GM04503 (cell line): ENCODE results near the gene ICE2.
A peak's percentile ranks its signal among the peaks of the same experiment; 100 is the strongest.

Source experiments
- DNase-seq: peaks from one replicate; pipeline ENCODE4 v3.0.0-alpha.2; 2012; ENCODE audit warnings: low read depth

ICE2 gene, protein sequence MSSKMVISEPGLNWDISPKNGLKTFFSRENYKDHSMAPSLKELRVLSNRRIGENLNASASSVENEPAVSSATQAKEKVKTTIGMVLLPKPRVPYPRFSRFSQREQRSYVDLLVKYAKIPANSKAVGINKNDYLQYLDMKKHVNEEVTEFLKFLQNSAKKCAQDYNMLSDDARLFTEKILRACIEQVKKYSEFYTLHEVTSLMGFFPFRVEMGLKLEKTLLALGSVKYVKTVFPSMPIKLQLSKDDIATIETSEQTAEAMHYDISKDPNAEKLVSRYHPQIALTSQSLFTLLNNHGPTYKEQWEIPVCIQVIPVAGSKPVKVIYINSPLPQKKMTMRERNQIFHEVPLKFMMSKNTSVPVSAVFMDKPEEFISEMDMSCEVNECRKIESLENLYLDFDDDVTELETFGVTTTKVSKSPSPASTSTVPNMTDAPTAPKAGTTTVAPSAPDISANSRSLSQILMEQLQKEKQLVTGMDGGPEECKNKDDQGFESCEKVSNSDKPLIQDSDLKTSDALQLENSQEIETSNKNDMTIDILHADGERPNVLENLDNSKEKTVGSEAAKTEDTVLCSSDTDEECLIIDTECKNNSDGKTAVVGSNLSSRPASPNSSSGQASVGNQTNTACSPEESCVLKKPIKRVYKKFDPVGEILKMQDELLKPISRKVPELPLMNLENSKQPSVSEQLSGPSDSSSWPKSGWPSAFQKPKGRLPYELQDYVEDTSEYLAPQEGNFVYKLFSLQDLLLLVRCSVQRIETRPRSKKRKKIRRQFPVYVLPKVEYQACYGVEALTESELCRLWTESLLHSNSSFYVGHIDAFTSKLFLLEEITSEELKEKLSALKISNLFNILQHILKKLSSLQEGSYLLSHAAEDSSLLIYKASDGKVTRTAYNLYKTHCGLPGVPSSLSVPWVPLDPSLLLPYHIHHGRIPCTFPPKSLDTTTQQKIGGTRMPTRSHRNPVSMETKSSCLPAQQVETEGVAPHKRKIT

DNA sequence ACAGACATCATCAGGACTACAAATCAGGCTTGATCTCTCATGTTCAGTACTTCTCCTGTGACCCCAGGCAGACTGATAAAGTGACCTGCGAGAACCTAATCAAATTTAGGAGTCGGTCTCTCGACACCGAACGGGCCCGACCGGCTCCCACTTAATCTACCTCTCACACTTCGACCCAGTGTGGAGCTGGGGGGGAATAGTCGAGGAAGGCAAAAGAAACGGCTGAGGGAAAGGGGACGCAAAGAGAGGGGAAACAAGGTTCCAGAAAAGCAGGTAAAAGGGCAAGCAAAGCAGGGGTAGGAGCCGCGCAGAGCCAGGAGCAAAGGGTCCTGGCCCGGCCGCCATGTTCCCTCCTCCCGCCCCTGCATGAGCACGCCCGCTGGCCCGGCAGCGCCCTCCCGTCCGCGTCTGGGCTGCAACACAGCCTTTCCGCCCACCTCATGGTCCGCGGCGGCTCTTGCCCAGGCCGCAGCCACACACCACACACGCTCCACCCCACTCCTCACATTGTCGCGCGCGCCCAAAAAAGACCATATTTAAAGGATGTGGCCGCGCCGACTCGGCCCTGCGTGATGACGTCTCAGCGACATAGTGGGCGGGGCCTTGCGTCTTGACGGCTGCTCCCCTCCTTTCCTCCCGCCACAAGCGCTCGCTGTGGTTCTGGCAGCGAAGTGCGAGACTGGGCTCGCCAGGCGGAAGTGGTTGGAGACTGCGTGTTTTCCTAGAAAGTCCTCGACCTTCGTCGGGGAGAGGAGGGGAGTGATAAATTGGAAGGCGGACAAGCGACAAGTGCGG lies at the start of gene ICE2:
Gene ICE2 (minus strand): TSS at position 577 of the 795 bp plus-strand sequence. CDS start 1,165 bp downstream, outside the sequence.
- DNase-seq = peak; percentile 65

DNA sequence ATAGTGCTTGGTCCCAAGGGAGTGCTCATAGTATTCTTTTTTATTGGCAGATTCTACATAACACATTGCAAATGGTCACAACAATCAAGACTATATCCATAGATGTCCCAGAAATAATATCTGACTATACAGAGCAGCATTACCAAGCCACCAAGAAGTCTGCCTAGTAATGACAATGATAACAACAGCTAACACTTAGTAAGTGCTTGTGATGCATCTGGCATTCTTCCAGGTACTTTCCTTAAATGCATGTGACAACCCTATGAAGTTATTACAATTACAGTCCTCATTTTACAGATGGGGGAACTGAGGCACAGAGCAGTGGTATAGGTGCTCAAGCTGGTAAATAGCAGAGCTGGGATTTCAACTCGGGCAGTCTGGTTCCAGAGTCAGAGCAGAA lies 49.6 kb upstream of the ICE2 start:
- DNase-seq = no peak

DNA sequence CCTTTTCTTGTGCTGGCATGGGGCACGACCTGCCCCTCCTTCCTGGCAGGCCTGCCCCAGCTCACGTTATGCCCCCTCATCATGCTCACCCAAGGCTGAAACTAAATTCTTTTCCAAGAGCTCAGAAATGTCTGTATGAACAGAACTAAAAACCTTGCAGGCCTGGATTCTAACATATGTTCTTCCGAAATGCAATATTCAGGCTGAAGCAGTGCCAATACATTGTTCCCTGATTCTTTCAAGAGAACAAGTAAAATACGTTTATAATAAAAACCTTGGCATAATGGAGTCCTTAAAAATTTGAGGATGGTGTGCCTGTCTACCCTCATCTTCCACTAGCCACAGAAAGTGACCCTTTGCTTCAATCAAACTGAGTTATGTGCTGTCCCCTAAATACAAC lies 48.5 kb upstream of the ICE2 start:
- DNase-seq = no peak

DNA sequence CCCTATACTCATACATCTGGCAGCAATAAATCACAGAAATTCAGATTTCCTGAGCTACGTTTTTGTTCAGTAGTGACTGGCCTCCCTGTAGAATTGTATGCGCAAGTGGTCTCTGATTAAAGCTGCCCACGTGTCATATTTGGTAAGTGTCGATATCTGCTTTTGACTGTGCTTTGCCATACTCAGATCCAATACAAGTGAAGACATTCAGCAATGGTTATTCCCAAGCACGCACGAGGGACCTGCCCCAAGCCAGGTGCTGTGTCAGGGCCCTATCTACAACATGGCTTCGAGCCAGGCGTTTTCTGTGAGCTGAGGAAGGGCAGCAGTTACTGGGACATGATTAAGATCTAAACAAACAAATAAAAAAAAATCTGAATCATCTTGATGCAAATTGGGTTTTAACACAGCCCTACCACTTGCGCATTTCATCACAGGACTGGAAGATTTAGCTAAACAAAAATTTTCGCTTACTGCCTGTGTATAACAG lies 47.2 kb upstream of the ICE2 start:
- no peak for DNase-seq

DNA sequence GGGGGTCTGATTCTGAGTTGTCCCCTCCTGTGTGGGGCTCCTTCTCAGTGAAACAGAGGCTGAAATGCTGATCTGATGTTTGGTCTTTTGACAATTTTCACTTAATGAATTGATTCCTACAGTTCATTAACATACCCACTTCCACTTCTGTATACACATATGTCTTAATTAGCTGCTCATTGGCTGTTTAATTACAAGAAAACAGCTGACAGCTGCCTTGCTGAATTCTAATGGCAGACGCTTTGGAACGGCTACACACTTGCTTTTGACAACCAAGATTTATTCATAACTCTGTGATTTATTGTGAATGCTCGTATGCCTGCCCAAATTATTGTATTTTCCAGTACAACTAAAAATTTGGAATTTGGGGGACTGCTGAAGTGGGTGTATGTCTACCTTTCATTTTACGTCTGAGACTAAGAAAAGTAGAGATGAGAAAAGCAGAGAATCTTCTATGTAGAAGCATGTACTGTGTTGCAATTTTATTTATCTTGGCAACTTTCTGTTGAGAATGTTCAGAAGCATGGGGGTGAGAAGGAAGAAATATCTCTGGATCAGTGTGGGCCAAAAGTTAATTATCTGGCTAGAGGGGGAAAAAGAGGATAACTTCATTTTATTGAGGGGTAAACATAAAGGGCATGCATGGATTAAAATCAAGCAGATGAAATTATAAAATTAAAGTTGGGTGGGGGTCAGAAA lies 46.5 kb upstream of the ICE2 start:
- no peak for DNase-seq

DNA sequence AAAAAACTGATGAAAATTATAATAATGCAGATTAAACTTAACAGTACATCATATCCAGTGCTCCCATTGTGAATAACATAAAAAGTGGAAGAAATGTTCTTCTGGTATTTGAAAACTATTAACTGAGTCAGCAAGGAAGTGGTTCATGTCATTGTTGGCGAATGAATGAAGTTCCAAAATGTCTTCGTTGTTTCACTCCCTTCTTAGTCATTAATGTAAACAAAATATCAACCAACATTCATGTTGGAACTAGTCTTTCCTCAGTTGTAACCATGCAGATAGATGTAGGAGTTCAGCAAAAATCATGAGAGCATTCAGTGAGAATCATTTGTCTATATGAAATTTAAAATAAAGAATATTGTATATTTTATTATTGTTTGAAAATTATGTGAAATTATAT lies 44.1 kb upstream of the ICE2 start:
- DNase-seq = peak; percentile 21

DNA sequence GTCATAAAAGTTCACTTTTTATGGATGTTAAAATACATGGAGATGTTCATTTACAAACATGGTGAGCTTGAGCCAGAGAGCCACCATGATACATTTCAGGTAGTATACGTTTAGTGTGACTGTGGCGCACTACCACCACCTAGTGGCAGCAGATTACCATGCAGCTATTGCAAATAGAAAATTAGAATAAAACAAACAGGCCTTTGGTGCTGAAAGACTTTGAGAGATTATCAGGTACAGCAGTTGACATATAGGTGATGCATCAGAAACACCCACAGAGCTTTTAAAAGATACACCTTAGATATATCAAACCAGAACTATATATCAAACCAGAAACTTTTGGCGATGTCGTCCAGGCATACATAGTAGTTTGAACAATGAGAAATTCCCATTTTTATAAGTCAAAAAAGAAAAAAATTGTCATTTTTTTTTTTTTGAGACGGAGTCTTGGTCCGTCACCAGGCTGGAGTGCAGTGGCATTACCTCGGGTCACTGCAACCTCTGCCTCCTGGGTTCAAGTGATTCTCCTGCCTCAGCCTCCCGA lies 42.0 kb upstream of the ICE2 start:
- no peak for DNase-seq

DNA sequence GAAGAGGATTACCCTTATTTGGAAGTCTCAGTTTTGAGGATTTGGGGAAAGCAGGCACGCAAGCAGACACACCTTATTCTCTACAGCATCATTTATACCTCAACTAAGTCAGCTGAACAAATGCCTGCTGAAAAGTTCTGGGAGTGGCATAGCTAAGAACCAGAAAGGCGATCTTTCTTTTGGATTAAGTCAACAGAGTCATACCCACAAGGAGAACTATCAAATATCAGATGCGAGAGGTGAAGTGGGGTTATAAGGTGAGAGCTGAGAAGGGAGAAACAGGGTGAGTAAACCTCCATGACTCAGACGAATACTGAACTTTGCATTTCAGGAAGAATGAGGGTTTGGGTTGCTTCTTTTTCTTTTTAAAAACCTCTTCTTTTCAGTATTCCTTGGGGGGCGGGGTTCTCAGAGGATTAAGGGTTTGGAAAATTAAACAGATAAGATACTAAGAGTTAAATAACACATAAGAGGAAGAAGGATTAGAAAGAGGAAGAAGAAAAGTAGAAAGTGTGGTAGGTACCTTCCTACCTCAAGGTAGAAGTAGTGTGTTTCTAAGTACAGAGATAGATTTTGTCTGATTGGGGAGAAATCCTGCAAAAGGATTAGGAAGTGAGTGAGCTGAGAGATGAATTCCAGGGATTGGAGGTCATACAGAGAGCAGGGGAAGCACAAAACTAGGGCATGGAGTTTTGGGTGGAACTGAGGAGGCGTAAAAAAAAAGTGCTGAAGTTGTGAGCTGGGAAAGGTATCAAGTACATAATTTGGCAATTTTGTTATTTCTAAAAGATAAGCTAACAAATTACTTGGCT lies 41.3 kb upstream of the ICE2 start:
- peak; percentile 11 for DNase-seq

DNA sequence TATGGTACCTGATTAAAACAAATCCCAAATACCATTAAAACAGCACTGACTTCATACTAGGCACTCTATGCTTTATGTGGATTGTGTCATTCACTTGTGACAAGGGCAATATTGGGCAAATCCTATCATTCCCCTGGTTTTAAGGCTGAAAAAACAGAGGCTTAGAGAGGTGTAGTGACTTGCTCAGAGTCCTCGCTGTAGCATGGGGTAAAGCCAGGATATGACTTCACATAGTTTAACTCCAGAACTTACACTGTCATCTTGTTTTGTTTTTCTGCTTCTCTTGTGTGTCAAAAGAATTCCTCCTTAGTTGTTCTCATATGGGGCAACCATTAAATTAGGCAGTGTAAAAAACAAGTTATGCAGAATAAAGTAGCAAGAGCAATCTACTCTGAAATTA lies 40.3 kb upstream of the ICE2 start:
- DNase-seq = peak; percentile 18

DNA sequence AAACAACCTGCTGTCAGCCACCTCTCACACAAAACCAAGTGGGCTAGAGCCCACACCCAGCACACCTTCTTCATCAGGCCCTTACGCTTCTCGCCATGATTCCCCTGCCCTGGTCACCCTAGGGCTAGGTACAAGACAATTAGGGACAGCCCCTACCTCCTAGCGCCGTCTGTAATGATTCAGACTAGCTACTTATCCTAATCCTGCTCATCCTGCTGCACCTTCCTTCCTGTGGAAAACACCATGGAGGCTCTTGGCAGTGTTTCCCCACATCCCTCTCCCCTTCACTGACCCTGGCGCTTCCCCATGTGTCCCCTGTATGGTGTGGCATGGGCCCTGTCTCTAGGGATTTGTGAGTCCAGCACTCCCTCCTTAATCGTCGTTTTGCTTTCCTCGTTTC lies 39.6 kb upstream of the ICE2 start:
- DNase-seq = no peak

DNA sequence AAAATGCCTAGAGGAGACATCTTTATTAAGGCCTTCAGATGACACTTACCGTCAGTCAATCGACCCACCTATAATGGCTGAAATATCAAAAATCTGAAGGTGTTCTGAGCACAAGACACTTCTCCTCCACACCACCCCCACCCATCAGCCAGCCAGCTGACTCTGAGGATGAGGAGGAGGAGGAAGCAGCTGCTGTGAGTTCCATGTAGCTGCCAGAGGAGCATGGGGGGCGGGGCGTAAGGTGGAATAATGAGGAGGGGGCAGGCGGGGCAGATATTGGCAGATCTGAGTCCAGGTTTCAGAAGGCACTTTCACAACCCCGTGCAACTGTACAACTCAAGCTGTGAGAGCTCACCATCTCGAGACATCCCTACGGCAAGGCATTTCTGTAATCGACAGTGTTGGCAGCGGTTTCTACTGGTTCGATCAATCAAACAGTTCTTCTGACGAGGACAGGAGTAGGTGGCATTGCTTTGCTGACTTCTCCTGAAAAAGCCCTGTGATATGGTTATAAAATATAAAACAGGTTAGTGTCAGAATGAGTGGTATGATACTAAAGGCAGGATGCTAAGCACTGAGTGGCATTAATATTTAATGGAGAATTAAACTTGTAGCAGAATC lies 35.4 kb upstream of the ICE2 start:
- DNase-seq = no peak

DNA sequence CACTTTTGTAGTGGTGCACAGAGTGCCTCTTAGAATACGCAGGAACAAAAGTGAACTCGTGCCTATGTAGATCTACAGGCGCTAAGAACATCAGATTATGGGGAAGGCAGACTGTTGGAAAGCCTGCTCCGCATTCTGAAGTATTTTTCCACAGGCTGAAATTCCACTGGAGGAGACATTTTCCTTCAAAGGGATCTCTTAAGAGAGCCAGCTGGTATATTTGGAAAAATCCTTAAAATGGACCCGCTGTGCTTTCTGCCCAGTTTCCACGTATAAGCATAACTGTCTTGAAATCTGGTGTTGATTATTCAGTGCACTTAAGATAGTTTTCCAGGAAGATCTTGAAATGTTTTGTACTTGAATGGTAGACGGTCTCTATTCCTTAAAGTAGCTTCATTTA lies 34.7 kb upstream of the ICE2 start:
- no peak for DNase-seq

DNA sequence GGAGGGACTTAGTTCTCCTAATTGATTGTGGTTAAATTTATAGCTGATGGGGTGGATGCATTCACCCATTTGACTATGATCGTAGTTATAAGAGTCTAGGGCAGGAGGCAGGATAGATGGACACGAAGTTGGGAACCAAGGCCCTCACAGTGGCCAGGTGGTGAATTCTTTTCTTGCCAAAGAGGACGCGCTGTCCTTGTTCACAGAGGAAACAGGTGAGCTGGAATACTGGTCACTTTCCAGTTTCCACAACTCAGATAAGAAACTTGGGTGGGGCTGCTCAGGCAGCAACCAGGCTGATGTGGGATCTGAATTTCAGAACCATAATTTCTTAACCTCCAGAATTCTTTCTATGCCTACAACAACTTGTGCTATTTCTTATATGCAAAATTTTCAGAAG lies 34.0 kb upstream of the ICE2 start:
- no peak for DNase-seq

DNA sequence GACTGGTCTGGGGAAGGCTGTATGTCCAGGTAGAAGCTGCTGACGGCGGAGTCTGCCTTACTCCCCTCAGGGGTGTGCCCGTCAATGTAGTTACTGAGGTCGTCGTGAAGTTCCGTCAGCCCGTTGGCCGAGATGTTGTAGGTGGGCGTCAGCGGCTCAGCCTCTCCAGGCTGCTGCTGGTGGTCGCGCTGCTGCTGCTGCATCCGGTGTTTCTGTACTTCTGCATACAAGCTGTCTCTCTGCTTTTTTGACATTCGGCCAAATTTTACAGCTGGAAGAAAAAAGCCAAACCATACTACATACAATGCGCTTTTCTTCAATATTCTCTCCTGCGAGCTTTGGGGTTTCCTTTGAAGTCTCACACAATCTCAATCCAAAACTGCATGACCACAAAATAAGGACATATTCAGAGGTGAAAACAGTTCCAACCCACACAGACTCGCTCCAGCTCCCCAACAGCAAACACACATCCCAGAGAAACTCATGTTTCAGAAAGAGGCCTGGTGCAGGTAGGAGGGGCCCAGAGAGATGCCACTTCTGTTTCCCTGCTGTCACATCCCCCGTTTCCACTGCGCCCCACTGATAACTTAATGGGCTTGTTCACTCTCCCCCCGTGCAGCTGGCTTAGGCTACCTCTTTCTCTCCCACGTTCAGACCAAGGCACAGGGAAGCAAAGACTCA lies 32.5 kb upstream of the ICE2 start:
- no peak for DNase-seq

DNA sequence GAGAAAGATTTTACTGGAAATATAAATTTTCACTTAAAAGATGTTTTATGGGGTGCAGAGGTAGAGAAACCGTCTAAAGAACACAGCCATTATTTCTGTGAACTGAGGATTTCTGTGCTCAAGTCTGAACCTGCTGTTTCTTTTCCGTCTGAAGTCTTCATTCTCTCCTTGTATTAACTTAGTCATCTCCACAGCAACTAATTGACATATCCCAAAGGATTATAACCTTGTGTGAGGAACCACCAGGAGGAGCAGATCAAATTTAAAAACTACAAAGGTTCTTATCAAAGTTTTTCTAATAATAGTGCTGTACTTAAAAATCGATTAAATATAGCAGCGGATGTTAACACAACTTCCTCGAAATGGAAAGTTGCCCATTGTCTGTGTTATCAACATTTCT lies 31.1 kb upstream of the ICE2 start:
- no peak for DNase-seq

DNA sequence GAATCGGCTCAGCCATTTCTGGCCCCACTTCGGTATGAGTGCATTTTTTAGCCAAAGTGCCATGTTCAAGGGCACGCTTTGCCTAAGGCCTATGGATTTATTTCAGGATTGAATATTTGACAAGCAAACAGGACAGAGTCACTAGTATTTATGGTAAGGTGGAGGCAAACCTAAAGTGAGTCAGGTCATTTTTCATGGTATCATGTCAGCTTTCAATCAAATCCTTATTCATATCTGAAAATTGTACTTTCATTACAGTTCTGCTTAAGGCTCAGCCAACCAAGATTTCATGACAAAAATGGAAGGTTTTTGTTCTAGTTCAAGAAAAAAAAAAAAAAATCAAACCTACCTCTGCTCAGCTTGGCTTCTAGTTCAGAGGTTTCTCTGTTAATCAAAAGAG lies 30.5 kb upstream of the ICE2 start:
- no peak for DNase-seq

DNA sequence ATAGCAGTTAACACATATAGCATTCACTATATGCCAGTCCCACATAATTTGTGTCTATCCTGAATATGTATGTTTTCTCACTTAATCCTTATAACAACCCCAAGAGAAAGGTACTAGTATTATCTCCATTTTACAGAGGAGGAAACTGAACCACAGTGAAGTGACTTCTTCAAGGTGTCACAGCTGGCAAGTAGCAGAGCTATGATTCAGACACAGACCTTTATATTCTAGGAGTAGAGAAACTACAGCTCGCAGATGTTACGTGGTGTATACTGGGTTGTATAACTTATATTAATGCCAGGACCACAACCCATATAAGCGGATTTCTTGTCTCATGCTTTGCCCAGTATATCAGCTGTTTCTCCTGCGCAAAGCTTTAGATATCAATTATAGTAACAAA lies 29.5 kb upstream of the ICE2 start:
- DNase-seq = no peak

DNA sequence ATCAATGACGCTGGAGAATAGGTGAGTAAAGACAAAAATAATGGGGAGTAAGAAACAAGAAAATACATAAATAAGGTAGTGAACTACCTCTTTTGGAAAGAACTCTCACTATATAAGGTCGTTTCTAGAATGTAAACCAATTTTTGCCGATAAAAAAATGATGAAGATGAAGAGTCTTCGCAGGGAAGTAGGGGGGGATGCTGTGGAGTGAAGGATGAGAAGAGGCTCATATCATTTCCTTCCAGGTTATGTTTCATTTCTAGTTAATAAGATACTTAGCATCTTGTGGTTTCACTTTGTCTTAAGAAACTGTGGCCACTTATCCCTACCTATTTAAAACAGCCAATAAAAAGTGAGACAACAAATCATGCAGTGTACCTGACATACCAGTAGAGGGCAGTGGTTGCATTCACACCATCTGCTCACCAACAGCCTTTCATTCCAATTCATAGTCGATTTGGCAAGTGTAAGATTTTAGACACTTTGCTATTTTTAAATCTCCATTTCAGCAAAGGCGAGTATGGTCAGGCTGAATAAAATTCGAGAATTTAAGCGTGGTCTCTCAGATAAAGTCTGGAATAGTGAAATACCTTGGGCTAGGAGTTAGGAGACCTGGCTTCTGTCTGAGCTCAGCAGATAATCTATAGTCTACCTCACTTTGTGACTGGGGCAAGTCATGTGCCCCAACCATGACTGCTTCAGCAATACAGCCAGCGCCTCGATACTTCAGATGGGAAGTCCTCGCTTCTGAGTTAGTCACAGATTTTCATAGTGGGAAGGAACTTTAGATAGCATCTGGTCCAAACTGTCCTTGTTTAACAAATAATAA lies 28.9 kb upstream of the ICE2 start:
- DNase-seq = peak; percentile 37
